ENCODE measurements around the gene INTU. TPM values are rescaled to one million over a fixed set of nuclear protein-coding genes. Genes with fewer than 3 reads are reported as not detected.
A peak's percentile ranks its signal among the peaks of the same experiment; 100 is the strongest.
"Not testable (repeated sequence)": the region's sequence is repeated elsewhere in the genome, so short reads cannot be mapped to it uniquely, and the experiment has no call there.

Gene INTU
- total RNA-seq = 4.8 TPM
- long read RNA-seq, partial matches to known transcripts = 4 of 5 reads
- long read RNA-seq, other reads (novel, unspliced or antisense) = 1 of 5 reads

- intact Hi-C loops (cut with DNase I) = no loop called here
- DNase-seq (ENCODE audit: low spot score) = peak; percentile 96
Measured at GRCh38 chr4:127632420-127633403, at the start of gene INTU. INTU (plus strand) TSS chr4:127632957; CDS start chr4:127633035, 78 bp downstream.

GRCh38 chr4:127586496-127586895, 46.3 kb upstream of the INTU start:
- DNase-seq (ENCODE audit: low spot score); intact Hi-C loops (cut with DNase I): not testable (repeated sequence)

- intact Hi-C loops (cut with DNase I) = no loop called here
- DNase-seq (ENCODE audit: low spot score) = no peak
Measured at GRCh38 chr4:127586922-127587571, 45.7 kb upstream of the INTU start.

GRCh38 chr4:127589153-127589552, 43.6 kb upstream of the INTU start:
- DNase-seq (ENCODE audit: low spot score); intact Hi-C loops (cut with DNase I): not testable (repeated sequence)

DNA sequence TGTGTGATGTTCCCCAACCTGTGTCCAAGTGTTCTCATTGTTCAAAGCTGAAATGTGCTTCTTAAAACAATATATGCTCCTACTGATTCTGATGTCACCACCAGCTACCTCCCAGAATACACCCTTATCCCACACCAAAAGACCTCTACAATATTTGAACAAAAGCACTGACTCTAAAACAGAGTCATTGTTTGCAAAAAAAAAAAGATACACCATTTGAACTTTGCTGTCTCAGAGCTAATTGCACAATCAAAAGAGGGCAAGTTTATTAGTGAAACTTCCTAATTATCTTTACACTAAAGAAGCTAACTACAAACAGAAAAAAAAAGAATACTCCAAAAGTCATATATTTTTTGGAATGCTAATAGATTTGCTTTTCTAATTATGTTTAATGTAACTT, 34.1 kb upstream of the INTU start:
- DNase-seq (ENCODE audit: low spot score) = no peak
- intact Hi-C loops (cut with DNase I) = no loop called here

DNA sequence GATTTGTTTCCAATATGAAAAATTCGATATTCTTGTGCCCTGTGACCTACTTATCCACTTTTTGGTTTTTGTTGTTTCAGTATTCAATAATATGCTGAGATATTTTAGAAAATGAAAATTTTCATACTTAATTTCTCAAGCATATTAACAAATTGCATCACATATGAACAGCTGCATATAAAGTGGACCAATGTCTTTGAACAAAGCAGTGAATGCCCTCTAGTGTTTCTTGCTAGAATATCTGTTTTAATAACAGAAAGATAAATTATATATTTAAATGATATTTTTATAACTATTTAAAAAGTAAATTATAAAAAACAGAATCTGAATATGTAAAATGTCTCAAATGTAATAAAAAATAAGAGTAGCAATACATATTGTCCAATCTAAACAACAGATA, 31.7 kb upstream of the INTU start:
- intact Hi-C loops (cut with DNase I) = no loop called here
- no peak for DNase-seq (ENCODE audit: low spot score)

- DNase-seq (ENCODE audit: low spot score) = no peak
- intact Hi-C loops (cut with DNase I) = loop anchor here (2.0 kb wide), 1 partner anchor 128 kb away; no protein-coding TSS in a partner anchor
Measured at GRCh38 chr4:127604949-127605709, 27.6 kb upstream of the INTU start.

DNA sequence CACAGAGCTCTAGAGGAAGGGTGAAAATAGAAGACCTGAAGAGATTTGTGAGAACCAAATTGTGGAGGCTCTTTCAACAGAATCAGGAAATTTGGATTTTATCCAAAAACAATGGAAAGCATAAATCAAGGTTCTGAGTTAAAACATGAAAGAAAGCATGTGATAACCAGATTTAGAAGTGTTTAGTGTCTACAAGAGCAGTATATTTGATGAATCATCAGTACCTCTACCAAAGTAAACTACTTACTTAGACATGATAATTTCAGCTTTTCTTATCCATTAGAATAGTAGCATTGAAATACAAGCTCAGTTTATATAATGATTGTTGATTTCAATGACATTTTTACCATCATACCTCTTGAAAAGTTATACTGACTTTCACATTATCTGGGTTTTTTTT, 25.9 kb upstream of the INTU start:
- DNase-seq (ENCODE audit: low spot score) = no peak
- intact Hi-C loops (cut with DNase I) = no loop called here

GRCh38 chr4:127609484-127609883, 23.3 kb upstream of the INTU start:
- DNase-seq (ENCODE audit: low spot score) = no peak
- intact Hi-C loops (cut with DNase I) = no loop called here

DNA sequence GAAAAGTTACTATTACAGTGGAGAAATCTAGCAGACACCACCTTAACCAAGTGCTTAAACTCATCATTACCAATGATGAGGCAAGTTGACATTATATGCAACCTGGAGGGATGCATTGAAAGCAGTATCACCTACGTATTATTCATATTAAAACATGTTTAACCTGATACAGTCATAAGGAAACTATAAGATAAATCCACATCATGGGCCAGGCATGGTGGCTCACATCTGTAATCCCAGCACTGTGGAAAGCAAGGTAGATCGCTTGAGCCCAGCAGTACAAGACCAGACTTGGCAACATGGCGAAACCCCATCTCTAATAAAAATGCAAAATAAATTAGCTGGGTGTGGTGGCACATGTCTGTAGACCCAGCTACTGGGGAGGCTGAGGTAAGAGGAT, 22.3 kb upstream of the INTU start:
- DNase-seq (ENCODE audit: low spot score) = no peak
- intact Hi-C loops (cut with DNase I) = no loop called here

- no peak for DNase-seq (ENCODE audit: low spot score)
- intact Hi-C loops (cut with DNase I) = no loop called here
Measured at GRCh38 chr4:127616898-127617297, 15.9 kb upstream of the INTU start.

- intact Hi-C loops (cut with DNase I) = no loop called here
- no peak for DNase-seq (ENCODE audit: low spot score)
Measured at GRCh38 chr4:127618427-127618826, 14.3 kb upstream of the INTU start.

- no peak for DNase-seq (ENCODE audit: low spot score)
- intact Hi-C loops (cut with DNase I) = no loop called here
Measured at GRCh38 chr4:127622621-127622920, 10.2 kb upstream of the INTU start.

- intact Hi-C loops (cut with DNase I) = no loop called here
- DNase-seq (ENCODE audit: low spot score) = no peak
Measured at GRCh38 chr4:127622921-127623796, 9.6 kb upstream of the INTU start.

- DNase-seq (ENCODE audit: low spot score) = no peak
- intact Hi-C loops (cut with DNase I) = no loop called here
Measured at GRCh38 chr4:127623797-127624083, 9.0 kb upstream of the INTU start.

- intact Hi-C loops (cut with DNase I) = no loop called here
Measured at GRCh38 chr4:127624173-127624572, 8.6 kb upstream of the INTU start.

DNA sequence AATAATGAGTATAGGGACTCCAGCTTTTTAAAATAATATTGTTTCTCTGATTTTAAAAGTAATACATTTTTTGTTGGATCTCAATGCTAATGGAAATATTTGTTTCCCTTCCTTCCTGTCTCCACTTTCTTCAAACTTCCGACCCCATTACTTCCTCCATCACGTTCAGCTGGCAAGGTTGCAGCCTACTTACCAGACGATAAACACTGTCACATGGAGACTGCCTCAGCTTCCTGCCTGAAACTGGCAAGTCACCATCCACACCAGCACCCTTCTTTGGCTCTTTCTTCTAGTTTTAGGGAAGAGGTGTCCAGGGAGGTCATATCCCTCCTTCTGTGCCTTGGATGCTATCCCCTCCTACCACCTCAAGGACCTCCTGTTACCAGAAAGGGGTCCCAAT, 3.4 kb upstream of the INTU start:
- DNase-seq (ENCODE audit: low spot score) = no peak
- intact Hi-C loops (cut with DNase I) = no loop called here

More at GRCh38 chr4:127624173-127624572, 8.6 kb upstream of the INTU start:
- DNase-seq (ENCODE audit: low spot score) = no peak

DNA sequence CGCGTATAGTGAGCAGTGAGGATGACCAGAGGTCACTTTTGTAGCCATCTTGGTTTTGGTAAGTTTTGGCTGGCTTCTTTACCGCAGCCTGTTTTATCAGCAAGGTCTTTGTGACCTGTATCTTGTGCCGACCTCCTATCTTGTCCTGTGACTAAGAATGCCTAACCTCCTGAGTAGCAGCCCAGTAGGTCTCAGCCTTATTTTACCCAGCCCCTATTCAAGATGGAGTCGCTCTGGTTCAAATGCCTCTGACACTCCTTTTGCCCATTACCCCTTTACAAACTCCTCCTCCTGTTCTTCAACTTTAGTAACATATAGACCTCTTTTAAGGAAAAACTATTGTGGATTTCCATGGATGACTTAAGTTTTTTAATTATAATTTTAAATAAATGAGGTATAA, 2.6 kb upstream of the INTU start:
- DNase-seq (ENCODE audit: low spot score) = no peak
- intact Hi-C loops (cut with DNase I) = no loop called here

GRCh38 chr4:127631420-127631819, 1.3 kb upstream of the INTU start:
- no peak for DNase-seq (ENCODE audit: low spot score)
- intact Hi-C loops (cut with DNase I) = no loop called here
